Adrenal gland (tissue), 12 donors: Measurements from ENCODE around the gene NABP2. TPM values are rescaled to one million over a fixed set of nuclear protein-coding genes. Genes with fewer than 3 reads are reported as not detected.

Experiments
- DNase-seq, 7 donors: peaks; one replicate each; pipeline ENCODE4 v3.0.0-alpha.2; 2019 to 2020
- H3K27ac ChIP-seq, 5 donors: fragments of 200-600 bp; sonication (generic) in 4 of 5; 1 replicate in 3 of 5; 2 replicates in 2 of 5; pipeline versions ENCODE4 v1.5.1 to v1.8.0; 2016 to 2020; ENCODE audit warnings: mild to moderate bottlenecking in 1 of 5
- H3K27me3 ChIP-seq: fragments of 200-600 bp; 2 replicates; pipeline ENCODE4 v1.8.0; 2021
- H3K36me3 ChIP-seq, 2 donors: fragments of 200-600 bp; replicated peaks in 1 of 2; 1 replicate in 1 of 2; 2 replicates in 1 of 2; pipeline versions ENCODE4 v1.5.1 to v1.8.0; 2018 to 2022
- H3K4me1 ChIP-seq, 2 donors: fragments of 200-600 bp; replicated peaks in 1 of 2; 1 replicate in 1 of 2; 2 replicates in 1 of 2; pipeline versions ENCODE4 v1.5.1 to v1.8.0; 2018 to 2021
- H3K4me3 ChIP-seq, 4 donors: fragments of 200-600 bp; sonication (generic) in 3 of 4; one replicate each; pipeline ENCODE4 v1.5.1; 2016 to 2018
- H3K9me3 ChIP-seq, 3 donors: fragments of 200-600 bp; sonication (generic) in 1 of 3; replicated peaks in 1 of 3; 1 replicate in 2 of 3; 2 replicates in 1 of 3; pipeline versions ENCODE4 v1.5.1 to v1.8.0; 2016 to 2021
- CTCF ChIP-seq, 6 experiments: fragments of 450-650 bp in 4 of 6; fragments of 200-600 bp in 2 of 6; sonication (generic) in 1 of 6; IDR thresholded peaks; 1 replicate in 5 of 6; 2 replicates in 1 of 6; pipeline versions ENCODE4 v1.5.1 to v1.8.0; 2016 to 2021; ENCODE audit warnings: antibody characterized with exemption in 6 of 6, mild to moderate bottlenecking in 2 of 6, moderate library complexity in 1 of 6
- POLR2A ChIP-seq, 2 donors: fragments of 450-650 bp; IDR thresholded peaks; one replicate each; pipeline ENCODE4 v1.6.1; 2017; ENCODE audit warnings: antibody characterized with exemption in 2 of 2, mild to moderate bottlenecking in 2 of 2, moderate library complexity in 1 of 2
- WGBS, 4 donors: extraction: QIAGEN DNeasy Blood & Tissue Kit in 2 of 4; methylation state at CpG; one replicate each; pipeline versions ENCODE4 v1.1.5 to v1.1.7; 2013 to 2017; 5-methylcytosine and 5-hydroxymethylcytosine counted together
- intact Hi-C, 2 donors: fragments of 100-400 bp; cut with DNase I; formaldehyde crosslinking; loops; one replicate each; pipeline versions ENCODE4 v1.14.1 to v1.15.0; 2022 to 2023
- polyA plus RNA-seq, 3 donors: library from polyadenylated mRNA; stranded (reverse); fragments of 200-250 nt in 2 of 3; fragments of 350-450 nt in 1 of 3; fragmentation: Illumina TruSeq in 1 of 3; extraction: RNeasy Lipid Tissue Mini Kit (QIAGEN cat#74804) in 1 of 3; gene quantifications; one replicate each; pipeline ENCODE4 v1.2.3, GENCODE V29; 2013 to 2014
- total RNA-seq, 9 donors: library from RNA; depleted of rRNA in 4 of 9; stranded (reverse); fragments of >200 nt in 4 of 9; fragments of 120-200 nt in 1 of 9; fragmentation: NEBNext Ultra II Directional in 1 of 9; extraction: Animal tissue kit (Norgen Biotek cat#: 25700) in 1 of 9; gene quantifications; one replicate each; pipeline versions ENCODE4 v1.1.0 to v1.2.4, GENCODE V29; 2013 to 2023
- donor health status: healthy with polysubstance abuse.
- donor health status: Bipolar disorder and iron deficiency.
- donor health status: DM: yes; HTN: yes; CAD: no.
- donor health status: DM: no; HTN: no; CAD: no.
- donor health status: DM: no; HTN: no; CAD: no.
- donor health status: DM: yes; HTN: yes; CAD: no.

NABP2 gene
- total and polyA plus RNA-seq, 12 donors = 23.8 to 55.4 (median 46.2) TPM

GRCh38 chr12:56204275-56204674, 19.9 kb upstream of the NABP2 start:
- Histone ChIP-seq H3K27me3 (no peaks in the 10 kb centered on the region), H3K27ac (no peak overlapping the region), H3K36me3 (peaks cover 0 to 43% of the 10 kb centered on the region in 2 donors), H3K4me3 (no peak overlapping the region), H3K9me3 (no peaks in the 10 kb centered on the region), H3K4me1 (peaks cover 0 to 6% of the 10 kb centered on the region in 2 donors)
- DNase-seq = no peak
- TF ChIP-seq CTCF (IDR thresholded peaks at IDR 0.05) = no peak
- no peak for TF ChIP-seq POLR2A (IDR thresholded peaks at IDR 0.05)
- intact Hi-C loops = no loop called here

DNA sequence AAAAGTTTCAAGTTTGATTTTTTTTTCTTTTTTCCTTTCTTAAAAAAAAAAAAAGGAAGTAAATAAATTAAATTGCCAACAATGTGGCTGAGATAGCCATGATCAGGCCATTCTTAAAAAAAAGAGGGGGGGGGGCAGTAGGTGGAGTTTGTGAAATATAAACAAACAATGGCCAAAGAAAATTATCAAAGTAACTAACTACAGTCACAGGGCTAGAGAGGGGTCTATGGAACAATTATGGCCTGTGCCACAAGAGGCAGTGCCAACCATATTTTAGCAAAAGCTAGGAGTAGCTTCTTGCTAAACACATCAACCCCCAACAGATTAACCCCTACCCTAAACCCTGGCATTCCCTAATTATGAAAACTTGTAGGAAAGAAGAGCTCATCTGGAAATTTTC, 18.7 kb upstream of the NABP2 start:
- H3K4me3 ChIP-seq = no peak overlapping the region
- H3K9me3 ChIP-seq = no peaks in the 10 kb centered on the region
- no peak overlapping the region for H3K27ac ChIP-seq
- no peak for DNase-seq
- no peaks in the 10 kb centered on the region for H3K27me3 ChIP-seq
- TF ChIP-seq CTCF (IDR thresholded peaks at IDR 0.05) = peak in 1 of 6 experiments; percentile 5
- TF ChIP-seq POLR2A (IDR thresholded peaks at IDR 0.05) = no peak
- peaks cover 0 to 6% of the 10 kb centered on the region in 2 donors for H3K4me1 ChIP-seq
- peaks cover 0 to 55% of the 10 kb centered on the region in 2 donors for H3K36me3 ChIP-seq
- intact Hi-C loops = no loop called here

DNA sequence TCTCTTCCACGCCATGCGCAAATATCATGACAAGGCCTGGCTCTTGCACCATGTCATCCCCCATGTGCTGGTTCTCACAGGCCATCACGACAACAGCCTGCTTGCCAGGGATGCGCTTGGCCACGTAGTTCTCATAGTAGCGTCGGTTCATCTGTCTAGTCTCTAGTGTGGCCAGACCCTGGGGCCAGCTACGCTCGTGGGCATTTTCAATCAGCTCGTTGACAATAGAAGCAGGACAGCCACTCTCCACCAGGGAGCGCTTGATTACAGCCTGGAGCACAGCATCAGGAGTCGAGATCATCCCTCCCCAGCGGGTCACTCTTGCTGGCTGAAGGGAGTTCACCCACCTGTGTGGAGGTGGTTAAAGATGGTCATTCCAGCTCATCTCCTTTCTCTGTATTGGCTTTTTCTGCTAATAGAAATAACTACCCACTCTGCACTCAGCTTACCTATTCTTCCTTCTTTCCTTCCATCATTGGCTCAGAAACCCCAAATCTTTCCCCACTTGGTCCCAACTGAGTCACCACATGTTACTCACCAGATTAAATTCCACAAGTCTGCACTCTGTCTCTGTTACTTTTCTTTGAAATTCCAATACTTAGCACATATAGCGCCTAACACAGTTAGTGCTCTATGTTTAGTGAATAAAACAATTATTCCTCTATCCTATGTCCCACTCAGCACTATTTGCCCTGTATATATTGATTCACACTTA, 17.5 kb upstream of the NABP2 start:
- Histone ChIP-seq H3K27ac (peak overlapping the region in 1 of 5 donors; percentile 42), H3K36me3 (peaks cover 0 to 67% of the 10 kb centered on the region in 2 donors), H3K9me3 (no peaks in the 10 kb centered on the region), H3K27me3 (no peaks in the 10 kb centered on the region), H3K4me1 (peaks cover 0 to 6% of the 10 kb centered on the region in 2 donors), H3K4me3 (no peak overlapping the region)
- intact Hi-C loops = no loop called here
- peak; percentile 56 to 88 (median 67) for DNase-seq
- TF ChIP-seq CTCF (IDR thresholded peaks at IDR 0.05) (peak; percentile 22 to 67 (median 57)), POLR2A (IDR thresholded peaks at IDR 0.05) (no peak)
- WGBS, 4 donors = 56 to 73% (median 57%) methylated on average over 11 to 14 of the region's 14 CpGs

GRCh38 chr12:56208006-56208405, 16.1 kb upstream of the NABP2 start:
- Histone ChIP-seq H3K4me1 (no peaks in the 10 kb centered on the region), H3K27me3 (no peaks in the 10 kb centered on the region), H3K36me3 (peaks cover 0 to 81% of the 10 kb centered on the region in 2 donors), H3K9me3 (no peaks in the 10 kb centered on the region), H3K27ac (no peak overlapping the region), H3K4me3 (no peak overlapping the region)
- 78 to 90% (median 87%) methylated on average over 6 of the region's 6 CpGs for WGBS, 4 donors
- intact Hi-C loops = no loop called here
- DNase-seq = peak in 2 of 7 donors; percentile 25 to 82
- TF ChIP-seq POLR2A (IDR thresholded peaks at IDR 0.05) (no peak), CTCF (IDR thresholded peaks at IDR 0.05) (no peak)
